Gastroesophageal sphincter (tissue), 4 donors: Measurements from ENCODE around the gene RILP. TPM values are rescaled to one million over a fixed set of nuclear protein-coding genes. Genes with fewer than 3 reads are reported as not detected.

Experiments used
- ATAC-seq: fragments of 150-250 bp; one replicate; pipeline ENCODE4 v1.9.1; 2016; ENCODE audit warnings: mild to moderate bottlenecking, moderate library complexity
- H3K27ac ChIP-seq, 4 donors: fragments of 200-600 bp; sonication (generic) in 3 of 4; 1 replicate in 3 of 4; 2 replicates in 1 of 4; pipeline ENCODE4 v1.5.1; 2016 to 2019
- H3K27me3 ChIP-seq: fragments of 200-600 bp; sonication (generic); one replicate; pipeline ENCODE4 v1.5.1; 2019
- H3K36me3 ChIP-seq, 2 donors: fragments of 200-600 bp; sonication (generic); one replicate each; pipeline ENCODE4 v1.5.1; 2019; ENCODE audit warnings: control low read depth in 1 of 2
- H3K4me1 ChIP-seq, 3 donors: fragments of 200-600 bp; sonication (generic); 1 replicate in 2 of 3; 2 replicates in 1 of 3; pipeline ENCODE4 v1.5.1; 2016 to 2019; ENCODE audit warnings: control low read depth in 2 of 3
- H3K4me3 ChIP-seq, 2 donors: fragments of 200-600 bp; sonication (generic); one replicate each; pipeline ENCODE4 v1.5.1; 2019; ENCODE audit warnings: mild to moderate bottlenecking in 1 of 2, moderate library complexity in 1 of 2
- H3K9me3 ChIP-seq, 3 donors: fragments of 200-600 bp; sonication (generic); one replicate each; pipeline ENCODE4 v1.5.1; 2017 to 2019; ENCODE audit warnings: control low read depth in 2 of 3
- CTCF ChIP-seq, 4 experiments: fragments of 200-600 bp in 2 of 4; fragments of 450-650 bp in 2 of 4; sonication (generic) in 1 of 4; IDR thresholded peaks; one replicate each; pipeline ENCODE4 v1.5.1; 2017 to 2019; ENCODE audit warnings: antibody characterized with exemption in 4 of 4, mild to moderate bottlenecking in 2 of 4, moderate library complexity in 2 of 4
- EP300 ChIP-seq: sonication (generic); formaldehyde crosslinking; IDR thresholded peaks from one replicate; pipeline ENCODE4 v1.6.1; 2017; ENCODE audit warnings: antibody characterized with exemption, mild to moderate bottlenecking
- POLR2A ChIP-seq, 2 donors: fragments of 450-650 bp; IDR thresholded peaks; one replicate each; pipeline ENCODE4 v1.6.1; 2017; ENCODE audit warnings: antibody characterized with exemption in 2 of 2, mild to moderate bottlenecking in 2 of 2, moderate library complexity in 1 of 2
- POLR2AphosphoS5 ChIP-seq: sonication (generic); formaldehyde crosslinking; IDR thresholded peaks from one replicate; pipeline ENCODE4 v1.6.1; 2017; ENCODE audit warnings: antibody characterized with exemption
- WGBS, 2 donors: methylation state at CpG; one replicate each; pipeline ENCODE4 v1.1.5; 2018; ENCODE audit warnings: low coverage in 1 of 2; 5-methylcytosine and 5-hydroxymethylcytosine counted together
- total RNA-seq, 4 donors: library from RNA; depleted of rRNA; stranded (reverse); fragments of >200 nt; gene quantifications; one replicate each; pipeline ENCODE4 v1.1.0, GENCODE V29; 2016

The RILP gene
- total RNA-seq, 4 donors from 2014 or later = 17.4 to 33.4 (median 22.2) TPM

- Histone ChIP-seq H3K4me3 (peak overlapping the region; percentile 39 to 92), H3K4me1 (peaks cover 7 to 74% (median 34%) of the 10 kb centered on the region in 3 donors), H3K9me3 (no peaks in the 10 kb centered on the region), H3K36me3 (peaks cover 2 to 33% of the 10 kb centered on the region in 2 donors), H3K27ac (peak overlapping the region; percentile 64 to 99 (median 98)), H3K27me3 (no peaks in the 10 kb centered on the region)
- ATAC-seq = no peak
- TF ChIP-seq CTCF (IDR thresholded peaks at IDR 0.05) (peak in 1 of 4 experiments; percentile 94), POLR2A (IDR thresholded peaks at IDR 0.05) (no peak), EP300 (no peak), POLR2AphosphoS5 (peak; percentile 5)
- WGBS, 2 donors = 0% methylated on average over 1 to 2 of the region's 54 CpGs
Observed at GRCh38 chr17:1648173-1648962, 1.3 kb downstream of the RILP start.

GRCh38 chr17:1647802-1648171 is 1.9 kb downstream of the RILP start:
- peak overlapping the region; percentile 64 to 99 (median 98) for H3K27ac ChIP-seq
- no peaks in the 10 kb centered on the region for H3K9me3 ChIP-seq
- no peak for TF ChIP-seq EP300
- no peak for TF ChIP-seq CTCF (IDR thresholded peaks at IDR 0.05)
- TF ChIP-seq POLR2A (IDR thresholded peaks at IDR 0.05) = no peak
- TF ChIP-seq POLR2AphosphoS5 = no peak
- peaks cover 7 to 76% (median 35%) of the 10 kb centered on the region in 3 donors for H3K4me1 ChIP-seq
- H3K27me3 ChIP-seq = no peaks in the 10 kb centered on the region
- ATAC-seq = no peak
- H3K4me3 ChIP-seq = peak overlapping the region in 1 of 2 donors; percentile 92
- 60% methylated on average over 6 of the region's 11 CpGs; no CpG with 5 or more reads in 1 of the 2 donors for WGBS, 2 donors
- H3K36me3 ChIP-seq = peaks cover 0 to 27% of the 10 kb centered on the region in 2 donors

- peak overlapping the region in 1 of 2 donors; percentile 57 for H3K4me3 ChIP-seq
- 40 to 79% methylated on average over 1 to 6 of the region's 13 CpGs for WGBS, 2 donors
Observed at GRCh38 chr17:1646199-1646875, 3.3 kb downstream of the RILP start.

More at GRCh38 chr17:1646199-1646875, 3.3 kb downstream of the RILP start:
- no peaks in the 10 kb centered on the region for H3K27me3 ChIP-seq
- H3K9me3 ChIP-seq = no peaks in the 10 kb centered on the region
- H3K27ac ChIP-seq = peak overlapping the region in 3 of 4 donors; percentile 98 to 99 (median 99)
- peaks cover 0 to 13% of the 10 kb centered on the region in 2 donors for H3K36me3 ChIP-seq
- ATAC-seq = no peak
- peaks cover 7 to 76% (median 35%) of the 10 kb centered on the region in 3 donors for H3K4me1 ChIP-seq
- no peak for TF ChIP-seq CTCF (IDR thresholded peaks at IDR 0.05)
- TF ChIP-seq POLR2AphosphoS5 = no peak
- TF ChIP-seq POLR2A (IDR thresholded peaks at IDR 0.05) = no peak
- TF ChIP-seq EP300 = no peak
